ENCODE data around the gene PDE10A.
"Not testable (repeated sequence)": the region's sequence is repeated elsewhere in the genome, so short reads cannot be mapped to it uniquely, and the experiment has no call there.

The PDE10A gene

DNA sequence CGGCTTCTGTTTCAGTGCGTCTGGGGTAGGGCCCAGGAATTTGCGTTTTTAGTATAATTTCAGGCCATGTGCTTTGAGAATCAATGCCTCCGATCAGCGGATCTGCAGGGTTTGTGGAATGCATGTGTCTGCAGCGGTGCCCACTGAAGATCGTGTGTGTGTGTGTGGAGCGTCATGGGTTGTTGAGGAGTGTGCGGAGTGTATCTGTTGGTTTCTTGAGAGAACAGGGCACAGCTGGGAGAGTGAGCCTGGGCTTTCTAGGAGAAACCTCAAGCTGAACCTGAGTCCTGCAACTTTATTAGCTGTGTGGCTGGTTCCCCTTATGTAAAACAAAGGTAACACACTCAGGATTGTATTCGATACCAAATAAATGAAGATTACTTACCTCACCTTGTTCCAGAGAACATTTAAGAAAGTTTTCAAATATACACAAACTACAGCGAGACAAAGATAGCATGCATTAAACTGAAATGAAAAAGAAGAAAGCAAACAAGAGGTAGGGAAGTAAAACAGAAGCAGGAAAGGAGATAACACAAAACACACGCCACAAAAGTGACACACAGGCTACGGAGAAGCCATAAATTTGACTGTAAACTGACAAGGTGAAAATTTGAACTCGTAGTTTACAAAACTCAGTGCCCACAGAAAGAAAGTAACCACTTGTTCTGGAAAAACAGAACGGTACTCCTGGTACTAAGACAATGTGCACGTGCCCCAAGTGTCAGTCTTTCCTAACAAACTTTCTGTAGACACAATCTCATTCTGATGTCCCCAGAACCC is 28.8 kb downstream of the PDE10A start:
- H3K36me3 ChIP-seq (ENCODE audit: insufficient read depth, low read depth, low read length) = no peaks in the 10 kb centered on the region

DNA sequence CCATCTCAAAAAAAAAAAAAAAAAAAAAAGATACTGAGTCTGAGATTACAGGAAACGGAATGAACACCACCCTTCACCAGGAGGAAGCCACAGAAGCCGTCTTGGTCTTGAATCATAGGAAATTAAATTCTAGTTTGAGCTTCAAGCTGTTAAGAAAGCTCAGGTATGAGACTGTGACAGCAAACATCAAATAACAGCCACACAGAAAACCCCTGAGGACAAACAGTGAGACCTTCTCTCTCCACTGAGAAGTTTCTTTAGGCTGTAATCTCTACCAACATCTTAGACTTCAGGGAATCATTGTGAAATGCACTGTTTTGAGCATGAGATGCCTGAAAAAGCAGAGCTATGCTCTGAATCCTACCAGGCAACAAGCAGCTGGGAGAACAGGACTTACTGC is 30.8 kb downstream of the PDE10A start:
- Histone ChIP-seq H3K27ac (ENCODE audit: low read length) (no peak overlapping the region), H3K9ac (ENCODE audit: low read depth, low read length) (no peak overlapping the region), H3K36me3 (ENCODE audit: insufficient read depth, low read depth, low read length) (no peaks in the 10 kb centered on the region), H3K27me3 (ENCODE audit: insufficient read depth, low read length) (no peaks in the 10 kb centered on the region), H3K4me3 (ENCODE audit: low read length) (no peak overlapping the region), H3K9me3 (ENCODE audit: insufficient read depth, low read depth, low read length) (no peaks in the 10 kb centered on the region), H3K4me1 (ENCODE audit: insufficient read depth, low read length) (peaks cover 16% of the 10 kb centered on the region)

More for the DNA sequence above, 28.8 kb downstream of the PDE10A start:
- Histone ChIP-seq H3K27ac (ENCODE audit: low read length) (no peak overlapping the region), H3K9me3 (ENCODE audit: insufficient read depth, low read depth, low read length) (no peaks in the 10 kb centered on the region), H3K4me1 (ENCODE audit: insufficient read depth, low read length) (peaks cover 32% of the 10 kb centered on the region), H3K27me3 (ENCODE audit: insufficient read depth, low read length) (no peaks in the 10 kb centered on the region), H3K4me3 (ENCODE audit: low read length) (no peak overlapping the region), H3K9ac (ENCODE audit: low read depth, low read length) (no peak overlapping the region)

DNA sequence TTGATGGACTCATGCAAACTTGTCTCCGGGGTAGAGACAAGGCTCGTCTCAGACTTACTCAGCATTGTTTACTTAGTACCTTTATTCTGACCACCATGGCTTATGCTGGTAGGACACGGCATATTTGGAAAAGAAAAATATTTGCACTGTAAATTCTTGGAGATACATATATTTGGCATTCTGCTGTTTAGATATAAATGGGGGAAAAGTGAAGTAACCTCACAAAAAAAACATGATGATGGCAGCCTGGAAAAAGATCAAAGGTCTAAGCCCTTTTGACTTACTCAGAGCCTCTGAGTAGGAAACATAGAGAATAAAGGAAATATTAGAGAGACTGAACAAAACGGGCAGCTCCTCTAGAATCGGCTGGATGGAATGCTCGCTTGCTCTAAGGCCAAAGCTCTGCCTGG is 32.5 kb downstream of the PDE10A start:
- Histone ChIP-seq H3K36me3 (ENCODE audit: insufficient read depth, low read depth, low read length) (no peaks in the 10 kb centered on the region), H3K9me3 (ENCODE audit: insufficient read depth, low read depth, low read length) (no peaks in the 10 kb centered on the region), H3K4me1 (ENCODE audit: insufficient read depth, low read length) (no peaks in the 10 kb centered on the region), H3K27ac (ENCODE audit: low read length) (no peak overlapping the region), H3K27me3 (ENCODE audit: insufficient read depth, low read length) (no peaks in the 10 kb centered on the region), H3K9ac (ENCODE audit: low read depth, low read length) (no peak overlapping the region), H3K4me3 (ENCODE audit: low read length) (no peak overlapping the region)

DNA sequence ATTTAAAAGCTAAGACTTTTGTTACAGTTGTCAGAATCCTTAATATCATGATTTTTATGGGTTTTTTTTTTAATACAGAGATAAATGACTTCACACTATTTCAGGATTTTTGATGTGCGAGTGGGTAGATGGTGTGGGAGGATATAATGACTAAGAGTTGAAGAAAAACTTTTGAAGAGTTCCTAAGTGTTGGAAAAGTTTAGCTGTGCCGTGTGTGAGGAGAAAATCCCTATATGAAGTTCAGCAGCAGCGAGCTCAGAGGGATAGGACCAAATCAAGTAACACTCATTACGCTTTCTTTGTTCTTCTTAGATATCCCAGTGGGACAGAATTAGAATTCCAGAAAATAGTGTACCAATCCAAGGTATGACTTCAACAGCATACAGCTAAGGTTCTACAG is 34.1 kb downstream of the PDE10A start:
- Histone ChIP-seq H3K4me3 (ENCODE audit: low read length) (no peak overlapping the region), H3K27me3 (ENCODE audit: insufficient read depth, low read length) (no peaks in the 10 kb centered on the region), H3K4me1 (ENCODE audit: insufficient read depth, low read length) (no peaks in the 10 kb centered on the region), H3K9me3 (ENCODE audit: insufficient read depth, low read depth, low read length) (no peaks in the 10 kb centered on the region), H3K9ac (ENCODE audit: low read depth, low read length) (no peak overlapping the region), H3K27ac (ENCODE audit: low read length) (no peak overlapping the region), H3K36me3 (ENCODE audit: insufficient read depth, low read depth, low read length) (no peaks in the 10 kb centered on the region)

DNA sequence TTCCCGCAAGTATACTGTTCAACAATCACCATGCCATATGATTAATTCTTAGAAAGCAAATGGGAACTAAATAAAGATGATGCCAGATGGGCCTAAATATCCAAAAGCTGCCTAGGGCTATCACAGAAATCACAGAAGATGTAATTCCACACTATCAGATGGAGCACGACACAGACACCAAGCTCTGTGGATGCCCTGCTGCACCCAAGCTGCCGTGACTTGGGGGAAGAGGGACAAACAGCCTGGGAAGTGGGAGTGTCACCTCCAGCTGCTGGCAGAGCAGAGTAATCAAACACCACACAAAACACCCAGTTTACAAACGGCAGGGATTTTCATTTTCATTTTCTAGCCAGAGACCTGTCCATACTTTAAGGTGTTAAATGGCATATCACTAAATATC is 35.7 kb downstream of the PDE10A start:
- Histone ChIP-seq H3K9ac (ENCODE audit: low read depth, low read length) (no peak overlapping the region), H3K27me3 (ENCODE audit: insufficient read depth, low read length) (no peaks in the 10 kb centered on the region), H3K4me1 (ENCODE audit: insufficient read depth, low read length) (no peaks in the 10 kb centered on the region), H3K4me3 (ENCODE audit: low read length) (no peak overlapping the region), H3K27ac (ENCODE audit: low read length) (no peak overlapping the region), H3K9me3 (ENCODE audit: insufficient read depth, low read depth, low read length) (no peaks in the 10 kb centered on the region), H3K36me3 (ENCODE audit: insufficient read depth, low read depth, low read length) (no peaks in the 10 kb centered on the region)

DNA sequence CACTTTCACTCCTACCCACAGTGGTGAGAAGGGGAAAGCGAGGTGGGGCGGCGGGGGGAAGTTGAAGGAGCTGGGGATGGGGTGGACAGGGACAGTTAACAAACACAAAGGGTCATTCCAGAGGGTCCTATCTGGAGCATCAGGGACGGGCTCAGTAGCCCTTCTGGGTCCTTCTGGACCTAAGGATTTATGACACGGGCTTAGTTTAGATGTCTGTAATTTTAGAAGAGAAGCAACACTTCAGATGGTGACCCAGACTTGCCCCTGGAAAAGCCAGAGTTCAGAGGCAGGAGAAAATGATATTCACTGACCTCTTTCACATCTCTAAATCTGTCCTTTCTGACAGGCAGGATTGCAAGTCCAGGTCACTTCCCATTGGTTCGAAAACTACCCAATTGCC is 36.3 kb downstream of the PDE10A start:
- Histone ChIP-seq H3K4me3 (ENCODE audit: low read length) (no peak overlapping the region), H3K9ac (ENCODE audit: low read depth, low read length) (no peak overlapping the region), H3K36me3 (ENCODE audit: insufficient read depth, low read depth, low read length) (no peaks in the 10 kb centered on the region), H3K27ac (ENCODE audit: low read length) (no peak overlapping the region), H3K9me3 (ENCODE audit: insufficient read depth, low read depth, low read length) (no peaks in the 10 kb centered on the region), H3K27me3 (ENCODE audit: insufficient read depth, low read length) (no peaks in the 10 kb centered on the region), H3K4me1 (ENCODE audit: insufficient read depth, low read length) (no peaks in the 10 kb centered on the region)

DNA sequence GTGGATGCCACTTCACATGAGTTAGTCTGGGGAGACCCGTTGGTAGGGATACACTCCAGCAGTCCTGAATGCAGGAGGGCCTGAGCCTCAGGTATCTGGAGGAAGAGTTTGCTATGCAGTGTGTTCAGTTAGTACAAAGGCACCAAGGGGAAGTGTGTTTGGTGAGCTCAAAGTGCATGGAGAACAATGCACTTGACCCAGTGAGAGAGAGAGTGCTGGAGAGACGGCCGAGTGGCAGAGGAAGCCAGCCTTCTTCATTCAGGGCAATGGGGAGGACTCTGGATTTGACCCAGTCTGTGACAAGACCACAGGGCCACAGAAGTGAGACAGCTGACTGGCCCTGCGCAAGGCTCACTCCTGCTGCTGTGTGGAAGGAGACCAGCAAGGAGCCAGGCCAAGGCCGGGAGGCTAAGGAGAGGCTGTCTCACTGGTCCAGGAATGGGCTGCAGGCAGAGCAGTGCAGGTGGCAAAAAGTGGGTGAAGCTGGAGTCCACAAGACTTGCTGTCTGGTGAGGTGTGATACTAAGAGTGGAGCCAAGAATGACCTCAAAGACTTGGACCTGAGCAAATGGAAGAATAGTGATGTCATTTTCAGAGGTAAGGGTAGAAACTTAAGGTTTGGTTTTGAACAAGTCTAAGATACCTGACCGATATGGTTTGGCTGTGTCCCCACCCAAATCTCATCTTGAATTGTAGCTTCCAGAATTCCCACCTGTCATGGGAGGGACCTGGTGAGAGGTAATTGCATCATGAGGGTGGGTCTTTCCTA is 38.0 kb downstream of the PDE10A start:
- no peaks in the 10 kb centered on the region for H3K27me3 ChIP-seq (ENCODE audit: insufficient read depth, low read length)
- no peaks in the 10 kb centered on the region for H3K9me3 ChIP-seq (ENCODE audit: insufficient read depth, low read depth, low read length)
- H3K36me3 ChIP-seq (ENCODE audit: insufficient read depth, low read depth, low read length) = no peaks in the 10 kb centered on the region
- no peak overlapping the region for H3K9ac ChIP-seq (ENCODE audit: low read depth, low read length)
- no peak overlapping the region for H3K27ac ChIP-seq (ENCODE audit: low read length)
- no peak overlapping the region for H3K4me3 ChIP-seq (ENCODE audit: low read length)
- H3K4me1 ChIP-seq (ENCODE audit: insufficient read depth, low read length) = no peaks in the 10 kb centered on the region

DNA sequence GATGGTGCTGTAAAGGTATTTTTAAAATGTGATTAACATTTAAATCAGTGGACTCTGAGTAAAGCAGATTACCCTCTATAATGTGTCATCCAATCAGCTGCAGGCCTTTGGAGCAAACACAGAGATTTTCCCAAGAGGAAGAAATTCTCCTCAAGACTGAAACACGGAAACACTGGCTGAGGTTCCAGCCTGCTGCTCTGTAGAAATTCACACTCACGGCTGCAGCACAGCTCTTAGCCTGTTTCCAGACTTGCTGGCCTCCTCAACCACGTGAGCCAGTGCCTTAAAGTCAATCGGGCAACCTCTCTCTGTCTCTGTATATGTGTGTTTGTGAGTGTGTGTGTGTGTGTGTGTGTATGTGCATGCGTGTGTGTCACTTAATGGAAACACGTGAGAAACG is 41.1 kb downstream of the PDE10A start:
- no peaks in the 10 kb centered on the region for H3K27me3 ChIP-seq (ENCODE audit: insufficient read depth, low read length)
- no peaks in the 10 kb centered on the region for H3K9me3 ChIP-seq (ENCODE audit: insufficient read depth, low read depth, low read length)
- H3K4me3 ChIP-seq (ENCODE audit: low read length) = no peak overlapping the region
- no peak overlapping the region for H3K9ac ChIP-seq (ENCODE audit: low read depth, low read length)
- H3K27ac ChIP-seq (ENCODE audit: low read length) = no peak overlapping the region
- no peaks in the 10 kb centered on the region for H3K4me1 ChIP-seq (ENCODE audit: insufficient read depth, low read length)
- no peaks in the 10 kb centered on the region for H3K36me3 ChIP-seq (ENCODE audit: insufficient read depth, low read depth, low read length)

DNA sequence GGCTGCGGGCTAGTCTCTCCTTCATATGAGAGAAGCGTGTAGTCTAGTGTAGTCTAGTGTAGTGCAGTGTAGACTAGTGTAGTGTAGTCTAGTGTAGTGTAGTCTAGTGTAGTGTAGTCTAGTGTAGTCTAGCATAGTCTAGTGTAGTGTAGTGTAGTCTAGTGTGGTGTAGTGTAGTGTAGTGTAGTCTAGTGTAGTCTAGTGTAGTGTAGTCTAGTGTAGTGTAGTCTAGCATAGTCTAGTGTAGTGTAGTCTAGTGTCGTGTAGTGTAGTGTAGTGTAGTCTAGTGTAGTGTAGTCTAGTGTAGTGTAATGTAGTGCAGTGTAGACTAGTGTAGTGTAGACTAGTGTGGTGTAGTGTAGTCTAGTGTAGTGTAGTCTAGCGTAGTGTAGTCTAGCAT is 44.1 kb downstream of the PDE10A start:
- not testable (repeated sequence) for H3K27ac ChIP-seq (ENCODE audit: low read length); H3K36me3 ChIP-seq (ENCODE audit: insufficient read depth, low read depth, low read length); H3K9me3 ChIP-seq (ENCODE audit: insufficient read depth, low read depth, low read length); H3K9ac ChIP-seq (ENCODE audit: low read depth, low read length); H3K4me1 ChIP-seq (ENCODE audit: insufficient read depth, low read length); H3K4me3 ChIP-seq (ENCODE audit: low read length); H3K27me3 ChIP-seq (ENCODE audit: insufficient read depth, low read length)

DNA sequence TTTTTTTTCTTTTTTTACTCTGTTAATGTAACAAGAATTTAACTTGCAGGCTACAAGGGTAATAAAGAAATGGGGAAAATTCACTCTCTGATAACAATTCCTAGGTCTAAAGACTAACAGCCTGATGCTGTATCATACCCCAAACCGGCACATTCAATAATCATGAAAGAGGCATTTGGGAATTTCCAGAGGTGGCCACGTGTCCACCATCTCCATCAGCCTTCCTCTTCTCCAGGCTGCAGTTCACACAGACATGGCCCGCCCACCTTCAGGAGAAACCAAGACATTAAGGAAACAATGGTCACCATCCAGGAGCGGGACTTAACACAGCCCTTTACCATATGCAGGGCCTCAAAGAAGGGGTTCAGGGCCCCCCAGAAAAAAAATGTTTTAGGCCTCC is 44.8 kb downstream of the PDE10A start:
- Histone ChIP-seq H3K36me3 (ENCODE audit: insufficient read depth, low read depth, low read length) (no peaks in the 10 kb centered on the region), H3K9ac (ENCODE audit: low read depth, low read length) (no peak overlapping the region), H3K4me3 (ENCODE audit: low read length) (no peak overlapping the region), H3K9me3 (ENCODE audit: insufficient read depth, low read depth, low read length) (no peaks in the 10 kb centered on the region), H3K27ac (ENCODE audit: low read length) (no peak overlapping the region), H3K27me3 (ENCODE audit: insufficient read depth, low read length) (no peaks in the 10 kb centered on the region), H3K4me1 (ENCODE audit: insufficient read depth, low read length) (peaks cover 5% of the 10 kb centered on the region; the same call in 1 of the 2 replicates)

DNA sequence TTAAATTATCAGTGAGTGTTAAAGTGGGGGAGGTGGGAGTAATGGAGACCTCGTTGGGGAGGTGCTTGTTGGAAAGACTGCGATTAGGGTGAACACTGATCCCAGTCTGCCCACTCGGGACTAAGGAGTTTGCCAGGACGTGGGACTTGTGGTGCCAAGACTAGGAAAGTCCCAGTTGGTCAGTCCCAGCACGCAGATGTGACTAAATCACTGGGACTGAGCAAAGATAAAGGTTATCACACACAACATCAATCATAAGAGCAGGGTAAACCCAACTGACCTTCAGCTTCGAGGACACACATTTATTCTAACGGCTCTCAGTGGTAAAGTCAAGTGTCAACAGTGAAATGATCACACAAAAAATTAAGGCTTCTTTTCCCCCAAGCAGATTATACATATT is 45.5 kb downstream of the PDE10A start:
- Histone ChIP-seq H3K27ac (ENCODE audit: low read length) (no peak overlapping the region), H3K27me3 (ENCODE audit: insufficient read depth, low read length) (no peaks in the 10 kb centered on the region), H3K36me3 (ENCODE audit: insufficient read depth, low read depth, low read length) (no peaks in the 10 kb centered on the region), H3K4me1 (ENCODE audit: insufficient read depth, low read length) (peaks cover 5% of the 10 kb centered on the region; the same call in 1 of the 2 replicates), H3K9ac (ENCODE audit: low read depth, low read length) (no peak overlapping the region), H3K9me3 (ENCODE audit: insufficient read depth, low read depth, low read length) (no peaks in the 10 kb centered on the region), H3K4me3 (ENCODE audit: low read length) (no peak overlapping the region)

DNA sequence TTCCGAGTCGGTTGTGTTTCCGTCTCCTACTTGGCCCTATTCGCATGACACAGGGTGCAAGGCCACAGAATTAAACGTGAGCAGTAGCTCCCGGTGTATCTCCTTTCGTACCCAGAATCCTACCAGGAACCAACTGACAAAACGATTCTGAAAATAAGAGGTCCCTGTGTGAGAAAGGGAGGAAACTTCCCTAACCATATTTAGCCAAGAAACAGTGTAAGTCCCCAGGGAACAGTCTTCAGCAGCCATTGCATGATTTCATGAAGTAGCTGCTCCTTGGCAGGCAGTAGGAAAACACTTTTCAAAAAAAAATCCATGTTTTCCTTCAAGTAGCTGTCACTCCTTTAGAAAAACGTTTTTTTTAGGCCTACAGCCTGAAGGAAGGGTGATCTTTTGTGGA is 46.9 kb downstream of the PDE10A start:
- Histone ChIP-seq H3K9me3 (ENCODE audit: insufficient read depth, low read depth, low read length) (no peaks in the 10 kb centered on the region), H3K36me3 (ENCODE audit: insufficient read depth, low read depth, low read length) (no peaks in the 10 kb centered on the region), H3K4me3 (ENCODE audit: low read length) (peak overlapping the region; percentile 5; the same call in 1 of the 2 replicates), H3K27ac (ENCODE audit: low read length) (no peak overlapping the region), H3K9ac (ENCODE audit: low read depth, low read length) (peak overlapping the region; percentile 37; the same call in 1 of the 2 replicates), H3K4me1 (ENCODE audit: insufficient read depth, low read length) (peaks cover 5% of the 10 kb centered on the region; the same call in 1 of the 2 replicates), H3K27me3 (ENCODE audit: insufficient read depth, low read length) (no peaks in the 10 kb centered on the region)

Data from iPS-20b (cell line).